IPS DF 19.7 (cell line): Measurements from ENCODE around the gene ARID1B.

Source experiments
- DNase-seq: peaks from one replicate; pipeline ENCODE4 v3.0.0-alpha.2; 2013; ENCODE audit warnings: low read depth, low spot score

Gene ARID1B

DNA sequence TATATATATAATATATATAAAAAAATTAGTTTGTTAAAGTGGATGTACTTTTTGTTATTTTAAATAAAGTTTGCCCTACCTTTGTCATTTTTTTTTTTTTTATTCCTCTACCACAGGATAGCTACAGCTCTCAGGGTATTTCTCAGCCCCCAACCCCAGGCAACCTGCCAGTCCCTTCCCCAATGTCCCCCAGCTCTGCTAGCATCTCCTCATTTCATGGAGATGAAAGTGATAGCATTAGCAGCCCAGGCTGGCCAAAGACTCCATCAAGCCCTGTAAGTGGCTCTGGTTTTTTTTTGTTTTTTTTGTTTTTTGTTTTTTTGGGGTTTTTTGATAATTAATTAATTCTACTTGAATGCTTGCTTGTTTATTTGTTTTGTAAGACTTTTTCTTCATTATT lies 397.6 kb downstream of the ARID1B start:
- no peak for DNase-seq

- DNase-seq, result no peak
Observed at GRCh38 chr6:157177731-157178336, 400.7 kb downstream of the ARID1B start.

DNA sequence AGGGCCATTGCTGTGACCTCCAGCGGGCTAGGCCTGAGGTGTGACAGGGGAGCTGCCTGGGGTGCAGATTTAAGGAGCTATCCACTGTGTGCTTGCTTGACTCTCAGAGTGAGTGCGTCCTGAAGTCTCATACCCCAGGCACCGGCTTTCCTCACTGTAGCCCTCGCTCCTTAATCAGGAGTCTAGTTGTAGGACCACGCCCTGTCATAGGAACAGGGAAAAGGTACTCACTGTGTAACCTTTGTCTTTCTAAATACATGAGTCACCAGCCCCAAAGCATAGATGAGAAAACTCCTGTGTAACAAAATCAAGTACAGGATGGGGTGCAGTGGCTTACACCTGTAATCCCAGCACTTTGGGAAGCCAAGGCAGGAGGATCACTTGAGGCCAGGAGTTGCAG lies 404.5 kb downstream of the ARID1B start:
- DNase-seq, result no peak

- no peak for DNase-seq
Observed at GRCh38 chr6:157182503-157183264, 405.5 kb downstream of the ARID1B start.

DNA sequence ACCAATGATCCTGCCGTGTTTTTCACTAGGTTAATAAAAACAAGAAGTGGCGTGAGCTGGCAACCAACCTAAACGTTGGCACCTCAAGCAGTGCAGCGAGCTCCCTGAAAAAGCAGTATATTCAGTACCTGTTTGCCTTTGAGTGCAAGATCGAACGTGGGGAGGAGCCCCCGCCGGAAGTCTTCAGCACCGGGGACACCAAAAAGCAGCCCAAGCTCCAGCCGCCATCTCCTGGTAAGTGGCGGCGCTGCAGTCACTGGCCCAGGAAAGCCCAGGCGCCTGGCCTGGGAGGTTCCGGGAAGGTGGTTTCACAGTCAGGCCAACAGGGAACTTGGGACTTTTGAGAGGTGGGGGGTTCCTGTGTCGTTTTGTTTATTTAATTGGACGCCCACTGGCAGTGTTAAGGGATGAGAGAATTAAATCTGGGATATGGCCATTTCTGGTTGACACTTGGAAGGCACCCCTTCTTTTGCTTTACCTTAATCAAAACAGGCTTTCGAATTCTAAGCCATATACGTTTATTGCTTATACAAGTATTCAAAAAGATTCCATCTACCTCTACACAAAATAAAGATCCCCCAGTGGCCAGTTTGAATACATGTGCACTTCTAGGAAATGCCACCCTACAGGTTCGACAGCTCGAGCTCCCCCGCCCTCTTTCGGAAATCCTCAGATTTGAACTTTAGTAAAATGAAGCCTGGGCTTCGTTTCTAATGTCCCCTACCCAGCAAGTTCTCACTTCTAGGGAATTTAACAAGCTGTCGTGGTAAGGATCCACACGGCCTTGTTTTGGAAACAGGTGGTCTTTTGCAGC lies 407.2 kb downstream of the ARID1B start:
- DNase-seq, result peak; percentile 25

DNA sequence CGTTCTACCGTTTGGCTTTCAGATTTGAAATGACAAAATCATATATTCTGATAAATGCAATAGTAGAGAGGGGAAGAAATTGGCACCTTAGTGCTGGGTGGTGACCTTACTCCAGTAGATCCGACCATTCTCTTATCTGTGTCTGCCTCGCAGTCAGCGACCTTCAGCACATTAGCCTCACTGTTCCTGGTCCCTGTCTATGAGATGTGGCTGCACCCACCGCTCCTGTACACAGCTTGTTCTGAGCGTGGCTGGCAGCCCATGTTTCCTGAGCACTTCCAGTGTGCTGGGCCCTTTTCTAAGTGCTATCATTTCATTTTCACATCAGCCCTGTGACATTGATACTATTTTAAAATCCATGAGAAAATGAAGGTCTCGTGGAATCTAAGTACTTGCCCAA lies 408.0 kb downstream of the ARID1B start:
- DNase-seq, result no peak

- DNase-seq, result no peak
Observed at GRCh38 chr6:157185986-157186385, 408.8 kb downstream of the ARID1B start.

DNA sequence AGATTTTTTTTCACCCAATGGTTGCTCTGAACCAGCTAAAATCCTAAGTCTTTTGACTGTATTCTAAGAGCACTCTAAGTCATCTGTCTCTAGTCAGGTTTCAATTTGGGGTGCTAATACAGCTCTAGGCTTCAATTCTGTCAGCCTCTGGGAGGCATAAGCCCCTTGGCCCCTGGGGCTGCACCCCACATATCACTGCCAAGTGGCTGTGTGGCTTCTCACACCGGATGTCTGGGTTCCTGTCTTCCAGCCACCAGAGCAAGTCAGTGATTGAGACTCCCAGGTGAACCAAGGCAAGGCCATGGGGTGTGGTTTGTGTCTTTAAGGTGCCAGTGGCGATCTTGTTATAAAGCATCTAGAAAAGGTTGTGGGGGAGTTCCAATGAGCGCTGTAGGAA lies 409.6 kb downstream of the ARID1B start:
- no peak for DNase-seq

DNA sequence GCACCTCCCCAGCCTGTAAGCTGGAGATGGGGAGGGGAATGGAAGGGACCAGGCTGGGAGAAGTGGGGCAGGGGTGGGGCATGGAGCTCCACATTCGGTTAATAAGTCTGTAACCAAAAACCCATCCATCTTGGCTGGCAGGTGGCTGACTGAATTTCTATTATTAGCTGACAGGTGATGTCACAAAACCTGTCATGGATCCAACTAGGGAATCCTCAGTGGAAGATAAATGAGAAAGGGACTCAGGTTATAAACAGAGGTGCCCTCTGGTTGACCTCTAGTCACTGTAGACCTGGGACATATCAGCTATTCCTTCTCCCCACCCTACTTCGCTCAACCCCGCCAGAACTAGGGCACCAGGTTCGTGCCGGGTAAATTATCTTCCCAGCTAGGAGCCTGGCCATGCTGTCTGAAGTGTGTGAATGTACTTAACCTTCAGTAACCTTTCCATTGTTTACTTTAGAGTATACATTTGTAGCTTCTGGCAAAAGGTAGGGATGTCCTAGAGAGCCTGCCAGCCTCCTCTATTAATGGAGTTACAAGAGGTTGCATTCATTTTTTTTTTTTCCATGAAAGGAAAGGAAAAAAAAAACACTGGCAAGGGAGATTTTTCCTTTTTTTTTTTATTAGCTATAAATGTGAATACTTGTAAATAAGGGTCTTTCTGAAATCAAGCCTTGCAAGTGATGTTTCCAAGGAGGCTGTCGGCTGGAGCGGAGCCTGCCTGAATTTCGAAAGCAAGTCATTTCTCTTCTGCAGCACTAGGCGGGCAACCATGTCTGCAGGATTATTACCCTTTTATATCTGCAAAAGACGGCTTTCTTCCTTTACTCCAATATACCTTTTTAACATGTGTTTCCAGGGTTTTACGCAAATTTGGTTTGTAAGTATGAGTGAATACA lies 410.3 kb downstream of the ARID1B start:
- DNase-seq, result no peak

GRCh38 chr6:157188213-157188612 lies 411.0 kb downstream of the ARID1B start:
- DNase-seq, result no peak

GRCh38 chr6:157193443-157193996 lies 416.3 kb downstream of the ARID1B start:
- no peak for DNase-seq

GRCh38 chr6:157194110-157194509 lies 416.9 kb downstream of the ARID1B start:
- no peak for DNase-seq

- no peak for DNase-seq
Observed at GRCh38 chr6:157194643-157195042, 417.5 kb downstream of the ARID1B start.

DNA sequence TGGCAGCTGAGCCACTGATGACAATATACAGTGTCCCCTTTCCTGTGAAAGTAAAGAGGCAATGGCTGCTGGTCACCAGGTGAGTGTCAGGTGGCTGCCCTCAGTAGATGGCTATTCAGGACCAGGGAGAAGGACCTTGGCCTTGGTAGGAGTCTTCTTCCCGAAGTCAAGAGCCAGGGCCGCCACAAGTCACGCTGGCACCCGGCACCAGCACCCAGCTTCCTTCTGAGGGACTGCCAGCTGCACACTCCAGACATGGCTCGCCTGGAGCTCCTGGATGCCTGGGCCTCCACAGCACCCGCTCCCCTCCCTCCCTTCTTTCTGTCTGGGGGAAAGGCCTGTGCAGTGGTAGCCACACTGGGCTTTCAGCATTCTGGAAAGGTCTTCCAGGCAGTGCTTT lies 419.2 kb downstream of the ARID1B start:
- DNase-seq, result no peak

- no peak for DNase-seq
Observed at GRCh38 chr6:157198425-157199279, 421.5 kb downstream of the ARID1B start.

DNA sequence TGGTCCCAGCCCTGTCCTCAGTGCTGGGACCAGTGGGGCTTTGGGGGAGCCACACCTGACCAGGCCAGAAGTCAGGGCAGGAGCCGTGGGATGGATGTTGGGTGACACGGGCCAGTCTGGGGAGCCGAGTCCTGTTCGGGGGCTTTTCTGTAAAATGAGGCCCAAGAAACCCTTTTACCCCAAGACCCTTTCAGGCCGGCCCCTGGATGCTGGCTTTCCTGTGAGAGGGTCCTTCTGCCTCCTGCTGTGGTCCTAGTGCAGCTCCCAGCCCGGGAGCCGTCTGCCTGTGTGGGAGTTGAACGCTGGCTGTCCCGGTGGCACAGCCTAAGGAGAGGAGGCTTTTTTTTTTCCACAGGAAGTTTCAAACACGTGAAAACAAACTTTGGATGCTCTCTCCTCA lies 422.9 kb downstream of the ARID1B start:
- DNase-seq, result no peak

DNA sequence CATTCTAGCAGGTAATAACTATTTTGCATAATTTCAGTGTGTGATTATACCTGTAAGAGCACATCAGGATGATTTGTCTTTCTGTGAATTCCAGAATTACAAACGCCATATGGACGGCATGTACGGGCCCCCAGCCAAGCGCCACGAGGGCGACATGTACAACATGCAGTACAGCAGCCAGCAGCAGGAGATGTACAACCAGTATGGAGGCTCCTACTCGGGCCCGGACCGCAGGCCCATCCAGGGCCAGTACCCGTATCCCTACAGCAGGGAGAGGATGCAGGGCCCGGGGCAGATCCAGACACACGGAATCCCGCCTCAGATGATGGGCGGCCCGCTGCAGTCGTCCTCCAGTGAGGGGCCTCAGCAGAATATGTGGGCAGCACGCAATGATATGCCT lies 423.4 kb downstream of the ARID1B start:
- DNase-seq, result no peak

DNA sequence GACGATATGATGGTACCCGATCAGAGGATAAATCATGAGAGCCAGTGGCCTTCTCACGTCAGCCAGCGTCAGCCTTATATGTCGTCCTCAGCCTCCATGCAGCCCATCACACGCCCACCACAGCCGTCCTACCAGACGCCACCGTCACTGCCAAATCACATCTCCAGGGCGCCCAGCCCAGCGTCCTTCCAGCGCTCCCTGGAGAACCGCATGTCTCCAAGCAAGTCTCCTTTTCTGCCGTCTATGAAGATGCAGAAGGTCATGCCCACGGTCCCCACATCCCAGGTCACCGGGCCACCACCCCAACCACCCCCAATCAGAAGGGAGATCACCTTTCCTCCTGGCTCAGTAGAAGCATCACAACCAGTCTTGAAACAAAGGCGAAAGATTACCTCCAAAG lies 423.9 kb downstream of the ARID1B start:
- DNase-seq, result no peak

- no peak for DNase-seq
Observed at GRCh38 chr6:157203312-157203744, 426.1 kb downstream of the ARID1B start.

- no peak for DNase-seq
Observed at GRCh38 chr6:157203764-157204163, 426.6 kb downstream of the ARID1B start.
